Measurements from ENCODE around the gene GALNT16.

DNA sequence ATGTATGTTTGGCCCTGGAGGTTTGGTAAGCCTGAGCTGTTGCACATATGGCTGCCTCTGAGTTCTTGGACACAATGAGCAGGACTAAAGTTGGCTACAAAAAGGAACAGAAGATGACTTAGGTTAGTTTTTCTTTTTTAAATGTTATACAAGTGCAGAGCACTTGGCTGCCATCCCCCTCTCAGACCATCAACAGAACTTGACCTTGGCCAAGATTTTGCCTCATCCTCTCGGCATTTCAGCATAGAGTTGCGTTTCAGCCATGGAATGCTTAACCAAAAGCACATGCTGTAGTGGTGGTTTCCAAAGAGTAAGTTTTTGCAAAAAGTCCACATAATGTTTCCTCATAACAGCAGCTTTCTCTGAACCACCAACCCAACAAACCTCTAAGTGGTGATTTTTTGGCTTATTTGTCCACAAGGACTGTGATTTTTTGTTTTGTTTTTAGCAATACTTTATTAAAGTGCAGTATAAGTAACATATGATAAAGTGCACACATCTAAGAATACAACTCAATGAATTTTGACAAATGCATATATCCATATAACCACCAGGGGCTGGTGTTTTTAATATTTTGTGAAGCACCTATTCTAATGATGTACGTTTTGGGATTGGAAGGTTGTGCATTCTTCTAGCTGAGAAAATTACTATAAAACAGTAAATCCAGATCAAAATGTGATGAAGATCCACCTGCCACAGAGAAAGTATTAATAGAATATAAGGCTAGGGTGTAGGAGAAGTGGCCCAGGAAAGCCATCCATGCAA is 12.1 kb upstream of the GALNT16 start:
- TF ChIP-seq, protein P1, sequence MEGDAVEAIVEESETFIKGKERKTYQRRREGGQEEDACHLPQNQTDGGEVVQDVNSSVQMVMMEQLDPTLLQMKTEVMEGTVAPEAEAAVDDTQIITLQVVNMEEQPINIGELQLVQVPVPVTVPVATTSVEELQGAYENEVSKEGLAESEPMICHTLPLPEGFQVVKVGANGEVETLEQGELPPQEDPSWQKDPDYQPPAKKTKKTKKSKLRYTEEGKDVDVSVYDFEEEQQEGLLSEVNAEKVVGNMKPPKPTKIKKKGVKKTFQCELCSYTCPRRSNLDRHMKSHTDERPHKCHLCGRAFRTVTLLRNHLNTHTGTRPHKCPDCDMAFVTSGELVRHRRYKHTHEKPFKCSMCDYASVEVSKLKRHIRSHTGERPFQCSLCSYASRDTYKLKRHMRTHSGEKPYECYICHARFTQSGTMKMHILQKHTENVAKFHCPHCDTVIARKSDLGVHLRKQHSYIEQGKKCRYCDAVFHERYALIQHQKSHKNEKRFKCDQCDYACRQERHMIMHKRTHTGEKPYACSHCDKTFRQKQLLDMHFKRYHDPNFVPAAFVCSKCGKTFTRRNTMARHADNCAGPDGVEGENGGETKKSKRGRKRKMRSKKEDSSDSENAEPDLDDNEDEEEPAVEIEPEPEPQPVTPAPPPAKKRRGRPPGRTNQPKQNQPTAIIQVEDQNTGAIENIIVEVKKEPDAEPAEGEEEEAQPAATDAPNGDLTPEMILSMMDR (IDR thresholded peaks at IDR 0.05), result peak; percentile 16 to 35 (median 17)
- TF ChIP-seq EP300 (IDR thresholded peaks at IDR 0.05), result no peak
- no peak for TF ChIP-seq POLR2A (IDR thresholded peaks at IDR 0.05; ENCODE audit: low read depth)

Measured in esophagus muscularis mucosa (tissue), 4 donors.